ENCODE results near the gene CCDC6.
"Not testable (repeated sequence)": the region's sequence is repeated elsewhere in the genome, so short reads cannot be mapped to it uniquely, and the experiment has no call there.

Gene CCDC6

GRCh38 chr10:59770689-59771088 is 135.7 kb downstream of the CCDC6 start:
- H3K36me3 ChIP-seq (ENCODE audit: control insufficient read depth, insufficient read depth, low read length): no peaks in the 10 kb centered on the region
- no peak overlapping the region for H3K4me3 ChIP-seq (ENCODE audit: extremely low read depth, insufficient read depth, low read length, poor library complexity, severe bottlenecking)
- H3K4me1 ChIP-seq (ENCODE audit: control insufficient read depth, insufficient read depth, low read length, poor library complexity, severe bottlenecking): no peaks in the 10 kb centered on the region
- no peak overlapping the region for H3K27ac ChIP-seq (ENCODE audit: low read depth, low read length, severe bottlenecking)
- 92 to 97% methylated on average over 6 to 7 of the region's 11 CpGs for WGBS, 2 experiments (ENCODE audit: insufficient coverage in 2 of 2)
- peaks cover 4% of the 10 kb centered on the region for H3K9me3 ChIP-seq (ENCODE audit: control insufficient read depth, low read length)

- 57 to 63% methylated on average over 2 of the region's 2 CpGs for WGBS, 2 experiments (ENCODE audit: insufficient coverage in 2 of 2)
- no peaks in the 10 kb centered on the region for H3K36me3 ChIP-seq (ENCODE audit: control insufficient read depth, insufficient read depth, low read length)
- H3K9me3 ChIP-seq (ENCODE audit: control insufficient read depth, low read length): no peaks in the 10 kb centered on the region
- H3K27ac ChIP-seq (ENCODE audit: low read depth, low read length, severe bottlenecking): no peak overlapping the region
- no peak overlapping the region for H3K4me3 ChIP-seq (ENCODE audit: extremely low read depth, insufficient read depth, low read length, poor library complexity, severe bottlenecking)
- H3K4me1 ChIP-seq (ENCODE audit: control insufficient read depth, insufficient read depth, low read length, poor library complexity, severe bottlenecking): no peaks in the 10 kb centered on the region
Measured at GRCh38 chr10:59762505-59762904, 143.9 kb downstream of the CCDC6 start.

- Histone ChIP-seq H3K9me3 (ENCODE audit: control insufficient read depth, low read length) (no peaks in the 10 kb centered on the region), H3K27ac (ENCODE audit: low read depth, low read length, severe bottlenecking) (no peak overlapping the region), H3K4me1 (ENCODE audit: control insufficient read depth, insufficient read depth, low read length, poor library complexity, severe bottlenecking) (no peaks in the 10 kb centered on the region), H3K36me3 (ENCODE audit: control insufficient read depth, insufficient read depth, low read length) (no peaks in the 10 kb centered on the region), H3K4me3 (ENCODE audit: extremely low read depth, insufficient read depth, low read length, poor library complexity, severe bottlenecking) (no peak overlapping the region)
- WGBS, 2 experiments (ENCODE audit: insufficient coverage in 2 of 2): 100% methylated on average over 3 of the region's 3 CpGs
Measured at GRCh38 chr10:59757966-59758365, 148.4 kb downstream of the CCDC6 start.

GRCh38 chr10:59754951-59755350 is 151.4 kb downstream of the CCDC6 start:
- Histone ChIP-seq H3K36me3 (ENCODE audit: control insufficient read depth, insufficient read depth, low read length) (no peaks in the 10 kb centered on the region), H3K9me3 (ENCODE audit: control insufficient read depth, low read length) (no peaks in the 10 kb centered on the region), H3K4me3 (ENCODE audit: extremely low read depth, insufficient read depth, low read length, poor library complexity, severe bottlenecking) (no peak overlapping the region), H3K27ac (ENCODE audit: low read depth, low read length, severe bottlenecking) (no peak overlapping the region), H3K4me1 (ENCODE audit: control insufficient read depth, insufficient read depth, low read length, poor library complexity, severe bottlenecking) (no peaks in the 10 kb centered on the region)
- WGBS, 2 experiments (ENCODE audit: insufficient coverage in 2 of 2): 85 to 88% methylated on average over 1 to 3 of the region's 4 CpGs

- no CpG with 5 or more reads among the region's 3 CpGs for WGBS, 2 experiments (ENCODE audit: insufficient coverage in 2 of 2)
- H3K4me3 ChIP-seq (ENCODE audit: extremely low read depth, insufficient read depth, low read length, poor library complexity, severe bottlenecking): no peak within 1 kb of the TSS
- H3K27ac ChIP-seq (ENCODE audit: low read depth, low read length, severe bottlenecking): no peak within 1 kb of the TSS
- no peaks in the 10 kb centered on the region for H3K9me3 ChIP-seq (ENCODE audit: control insufficient read depth, low read length)
- H3K4me1 ChIP-seq (ENCODE audit: control insufficient read depth, insufficient read depth, low read length, poor library complexity, severe bottlenecking): no peaks in the 10 kb centered on the region
- H3K36me3 ChIP-seq (ENCODE audit: control insufficient read depth, insufficient read depth, low read length): no peaks in the 10 kb centered on the region
Measured at GRCh38 chr10:59753267-59753666, 153.1 kb downstream of the CCDC6 start, which contains the start of gene MRLN. Gene MRLN (minus strand): TSS chr10:59753455.

- no peak overlapping the region for H3K4me3 ChIP-seq (ENCODE audit: extremely low read depth, insufficient read depth, low read length, poor library complexity, severe bottlenecking)
- 88% methylated on average over 1 of the region's 2 CpGs; no CpG with 5 or more reads in 1 of the 2 experiments for WGBS, 2 experiments (ENCODE audit: insufficient coverage in 2 of 2)
- H3K27ac ChIP-seq (ENCODE audit: low read depth, low read length, severe bottlenecking): no peak overlapping the region
- no peaks in the 10 kb centered on the region for H3K9me3 ChIP-seq (ENCODE audit: control insufficient read depth, low read length)
- H3K36me3 ChIP-seq (ENCODE audit: control insufficient read depth, insufficient read depth, low read length): no peaks in the 10 kb centered on the region
- no peaks in the 10 kb centered on the region for H3K4me1 ChIP-seq (ENCODE audit: control insufficient read depth, insufficient read depth, low read length, poor library complexity, severe bottlenecking)
Measured at GRCh38 chr10:59752278-59752940, 153.9 kb downstream of the CCDC6 start.

- no peaks in the 10 kb centered on the region for H3K36me3 ChIP-seq (ENCODE audit: control insufficient read depth, insufficient read depth, low read length)
- H3K4me3 ChIP-seq (ENCODE audit: extremely low read depth, insufficient read depth, low read length, poor library complexity, severe bottlenecking): no peak overlapping the region
- H3K4me1 ChIP-seq (ENCODE audit: control insufficient read depth, insufficient read depth, low read length, poor library complexity, severe bottlenecking): no peaks in the 10 kb centered on the region
- no peaks in the 10 kb centered on the region for H3K9me3 ChIP-seq (ENCODE audit: control insufficient read depth, low read length)
- H3K27ac ChIP-seq (ENCODE audit: low read depth, low read length, severe bottlenecking): no peak overlapping the region
- 86 to 89% methylated on average over 8 to 10 of the region's 12 CpGs for WGBS, 2 experiments (ENCODE audit: insufficient coverage in 2 of 2)
Measured at GRCh38 chr10:59750155-59750945, 156.0 kb downstream of the CCDC6 start.

- Histone ChIP-seq H3K36me3 (ENCODE audit: control insufficient read depth, insufficient read depth, low read length) (no peaks in the 10 kb centered on the region), H3K4me1 (ENCODE audit: control insufficient read depth, insufficient read depth, low read length, poor library complexity, severe bottlenecking) (no peaks in the 10 kb centered on the region), H3K9me3 (ENCODE audit: control insufficient read depth, low read length) (no peaks in the 10 kb centered on the region), H3K4me3 (ENCODE audit: extremely low read depth, insufficient read depth, low read length, poor library complexity, severe bottlenecking) (no peak overlapping the region), H3K27ac (ENCODE audit: low read depth, low read length, severe bottlenecking) (no peak overlapping the region)
- 78 to 83% methylated on average over 1 of the region's 1 CpG for WGBS, 2 experiments (ENCODE audit: insufficient coverage in 2 of 2)
Measured at GRCh38 chr10:59748834-59749233, 157.5 kb downstream of the CCDC6 start.

- Histone ChIP-seq H3K4me1 (ENCODE audit: control insufficient read depth, insufficient read depth, low read length, poor library complexity, severe bottlenecking) (no peaks in the 10 kb centered on the region), H3K36me3 (ENCODE audit: control insufficient read depth, insufficient read depth, low read length) (no peaks in the 10 kb centered on the region), H3K9me3 (ENCODE audit: control insufficient read depth, low read length) (no peaks in the 10 kb centered on the region), H3K4me3 (ENCODE audit: extremely low read depth, insufficient read depth, low read length, poor library complexity, severe bottlenecking) (no peak overlapping the region), H3K27ac (ENCODE audit: low read depth, low read length, severe bottlenecking) (no peak overlapping the region)
- no CpG with 5 or more reads among the region's 2 CpGs for WGBS, 2 experiments (ENCODE audit: insufficient coverage in 2 of 2)
Measured at GRCh38 chr10:59745163-59745650, 161.1 kb downstream of the CCDC6 start.

GRCh38 chr10:59744762-59745161 is 161.6 kb downstream of the CCDC6 start:
- H3K36me3 ChIP-seq (ENCODE audit: control insufficient read depth, insufficient read depth, low read length); H3K4me1 ChIP-seq (ENCODE audit: control insufficient read depth, insufficient read depth, low read length, poor library complexity, severe bottlenecking); H3K27ac ChIP-seq (ENCODE audit: low read depth, low read length, severe bottlenecking); H3K9me3 ChIP-seq (ENCODE audit: control insufficient read depth, low read length); H3K4me3 ChIP-seq (ENCODE audit: extremely low read depth, insufficient read depth, low read length, poor library complexity, severe bottlenecking): not testable (repeated sequence)
- WGBS, 2 experiments (ENCODE audit: insufficient coverage in 2 of 2): no CpG with 5 or more reads among the region's 6 CpGs

GRCh38 chr10:59744156-59744555 is 162.2 kb downstream of the CCDC6 start:
- 93% methylated on average over 14 to 22 of the region's 32 CpGs for WGBS, 2 experiments (ENCODE audit: insufficient coverage in 2 of 2)
- not testable (repeated sequence) for H3K36me3 ChIP-seq (ENCODE audit: control insufficient read depth, insufficient read depth, low read length); H3K27ac ChIP-seq (ENCODE audit: low read depth, low read length, severe bottlenecking)

More at GRCh38 chr10:59744156-59744555, 162.2 kb downstream of the CCDC6 start:
- H3K9me3 ChIP-seq (ENCODE audit: control insufficient read depth, low read length); H3K4me3 ChIP-seq (ENCODE audit: extremely low read depth, insufficient read depth, low read length, poor library complexity, severe bottlenecking); H3K4me1 ChIP-seq (ENCODE audit: control insufficient read depth, insufficient read depth, low read length, poor library complexity, severe bottlenecking): not testable (repeated sequence)

Data from mesodermal cell (in vitro differentiated cells).